HAP-1 (cell line): ENCODE data around the gene MB21D2.
A peak's percentile ranks its signal among the peaks of the same experiment; 100 is the strongest.
"Not testable (repeated sequence)": the region's sequence is repeated elsewhere in the genome, so short reads cannot be mapped to it uniquely, and the experiment has no call there.

Experiments used
- DNase-seq, 2 experiments: peaks; one replicate each; pipeline ENCODE4 v3.0.0-alpha.2; 2016 to 2020; ENCODE audit warnings: low spot score in 2 of 2
- H3K27me3 ChIP-seq: fragments of 250-450 bp; sonication (Bioruptor Pico); 2 replicates; pipeline ENCODE4 v1.5.1; 2020; ENCODE audit warnings: low read depth, mild to moderate bottlenecking, moderate library complexity
- H3K36me3 ChIP-seq: fragments of 250-450 bp; sonication (Bioruptor Pico); replicated peaks from 2 replicates; pipeline ENCODE4 v1.5.1; 2020; ENCODE audit warnings: mild to moderate bottlenecking
- H3K4me1 ChIP-seq: fragments of 250-450 bp; sonication (Bioruptor Pico); 2 replicates; pipeline ENCODE4 v1.5.1; 2020; ENCODE audit warnings: mild to moderate bottlenecking
- H3K4me3 ChIP-seq: fragments of 250-450 bp; sonication (Bioruptor Pico); 2 replicates; pipeline ENCODE4 v1.5.1; 2020; ENCODE audit warnings: mild to moderate bottlenecking, moderate library complexity
- H3K9me3 ChIP-seq: fragments of 250-450 bp; sonication (Bioruptor Pico); 2 replicates; pipeline ENCODE4 v1.5.1; 2020; ENCODE audit warnings: mild to moderate bottlenecking, moderate library complexity
- in situ Hi-C: fragments of 300-500 bp; cut with MboI; formaldehyde crosslinking; loops from 3 replicates; pipeline ENCODE4 v1.14.3; 2020; ENCODE audit warnings: low sequenced_read_pairs, inconsistent platforms, mixed read lengths

MB21D2 gene

DNA sequence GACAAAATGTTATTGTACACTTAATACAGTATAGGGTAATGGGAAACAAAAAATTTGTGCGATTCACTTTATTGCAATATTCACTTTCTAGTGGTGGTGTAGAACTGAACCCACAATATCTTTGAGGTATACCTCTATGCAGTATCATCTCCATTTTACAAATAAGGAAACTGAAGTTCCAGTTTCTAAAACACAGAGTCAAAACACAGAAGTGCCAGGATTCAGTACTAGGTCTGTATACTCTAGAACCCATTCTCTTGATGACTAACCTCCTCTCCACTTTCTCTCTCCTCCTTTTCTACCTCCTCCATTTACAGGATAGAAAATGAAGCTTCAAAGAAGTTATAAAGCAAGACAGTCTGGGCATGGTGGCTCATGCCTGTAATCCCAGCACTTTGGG lies 62.2 kb downstream of the MB21D2 start:
- no peak for DNase-seq
- peaks cover 23% of the 10 kb centered on the region for H3K4me1 ChIP-seq
- H3K27me3 ChIP-seq, result no peaks in the 10 kb centered on the region
- H3K36me3 ChIP-seq, result no peaks in the 10 kb centered on the region; the same call in 1 of the 2 replicates
- no peaks in the 10 kb centered on the region for H3K9me3 ChIP-seq
- H3K4me3 ChIP-seq, result no peak overlapping the region
- in situ Hi-C loops, result no loop called here

DNA sequence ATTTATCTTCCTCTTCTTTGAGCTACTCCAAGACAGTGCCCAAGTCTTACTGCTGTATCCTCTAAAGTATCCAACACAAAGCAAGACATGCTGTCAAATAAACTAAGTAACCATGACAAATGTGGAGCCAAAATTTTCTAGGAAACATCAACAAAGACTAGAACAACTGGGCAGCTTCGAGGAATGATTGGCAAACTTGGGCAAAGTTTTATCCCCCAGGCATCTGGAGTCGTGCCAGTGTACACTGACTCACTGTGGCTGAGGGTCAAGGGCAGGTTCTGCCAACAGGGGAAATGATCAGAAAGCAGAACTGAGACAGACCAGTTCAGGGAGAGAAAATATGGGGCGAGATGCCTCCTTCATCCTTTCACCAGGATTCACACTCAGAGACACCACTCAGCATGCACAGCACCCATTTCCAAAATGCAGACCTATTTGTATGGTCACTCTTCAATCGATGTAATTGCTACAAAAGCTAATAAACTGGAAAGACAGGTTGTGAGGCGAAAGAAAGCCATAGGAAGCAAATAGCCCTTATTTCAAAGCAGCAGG lies 65.8 kb downstream of the MB21D2 start:
- Histone ChIP-seq H3K4me3 (no peak overlapping the region), H3K36me3 (no peaks in the 10 kb centered on the region; the same call in 1 of the 2 replicates), H3K4me1 (peaks cover 30% of the 10 kb centered on the region), H3K27me3 (no peaks in the 10 kb centered on the region), H3K9me3 (no peaks in the 10 kb centered on the region)
- peak in 1 of 2 experiments; percentile 56 for DNase-seq
- in situ Hi-C loops, result no loop called here

DNA sequence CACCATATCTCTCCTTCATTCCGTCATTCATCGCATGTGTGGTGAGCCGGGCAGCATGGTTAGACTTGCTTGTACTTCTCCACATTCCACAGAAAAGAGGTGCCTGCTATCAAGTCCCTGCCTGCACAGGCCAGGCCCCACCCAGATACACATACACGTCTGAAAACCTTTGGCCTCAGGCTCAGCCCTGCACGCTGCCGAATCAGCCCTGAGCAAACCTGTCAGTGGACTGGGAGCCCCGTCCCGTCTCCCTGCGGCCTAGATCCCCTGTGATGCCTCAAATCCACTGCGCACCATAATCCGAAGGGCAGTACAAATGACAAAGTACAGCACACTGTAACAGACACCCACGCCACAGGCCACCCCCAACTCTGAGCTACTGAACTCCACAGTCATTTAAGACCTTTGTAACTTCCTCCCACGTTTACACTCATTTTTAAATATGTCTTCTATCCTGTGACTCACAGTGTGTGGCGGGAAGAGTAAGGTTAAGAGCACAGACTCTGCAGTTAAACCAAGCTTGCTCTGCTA lies 67.1 kb downstream of the MB21D2 start:
- peaks cover 30% of the 10 kb centered on the region for H3K4me1 ChIP-seq
- peak in 1 of 2 experiments; percentile 70 for DNase-seq
- H3K36me3 ChIP-seq, result no peaks in the 10 kb centered on the region; the same call in 1 of the 2 replicates
- in situ Hi-C loops, result no loop called here
- H3K4me3 ChIP-seq, result no peak overlapping the region
- H3K27me3 ChIP-seq, result no peaks in the 10 kb centered on the region
- H3K9me3 ChIP-seq, result no peaks in the 10 kb centered on the region

DNA sequence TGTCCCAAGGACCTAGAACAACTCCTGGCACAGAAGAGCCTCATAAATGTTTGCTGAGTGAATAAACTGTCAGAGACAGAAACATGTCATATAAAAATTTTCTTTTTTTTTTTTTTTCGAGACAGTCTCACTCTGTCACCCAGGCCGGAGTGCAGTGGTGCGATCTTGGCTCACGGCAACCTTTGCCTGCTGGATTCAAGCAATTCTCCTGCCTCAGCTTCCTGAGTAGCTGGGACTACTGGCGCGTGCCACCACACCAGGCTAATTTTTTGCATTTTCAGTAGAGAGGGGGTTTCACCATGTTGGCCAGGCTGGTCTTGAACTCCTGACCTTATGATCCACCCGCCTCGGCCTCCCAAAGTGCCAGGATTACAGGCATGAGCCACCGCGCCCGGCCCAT lies 67.8 kb downstream of the MB21D2 start:
- H3K36me3 ChIP-seq, in situ Hi-C loops, H3K4me3 ChIP-seq, DNase-seq, H3K27me3 ChIP-seq, H3K9me3 ChIP-seq: not testable (repeated sequence)
- peaks cover 30% of the 10 kb centered on the region for H3K4me1 ChIP-seq

DNA sequence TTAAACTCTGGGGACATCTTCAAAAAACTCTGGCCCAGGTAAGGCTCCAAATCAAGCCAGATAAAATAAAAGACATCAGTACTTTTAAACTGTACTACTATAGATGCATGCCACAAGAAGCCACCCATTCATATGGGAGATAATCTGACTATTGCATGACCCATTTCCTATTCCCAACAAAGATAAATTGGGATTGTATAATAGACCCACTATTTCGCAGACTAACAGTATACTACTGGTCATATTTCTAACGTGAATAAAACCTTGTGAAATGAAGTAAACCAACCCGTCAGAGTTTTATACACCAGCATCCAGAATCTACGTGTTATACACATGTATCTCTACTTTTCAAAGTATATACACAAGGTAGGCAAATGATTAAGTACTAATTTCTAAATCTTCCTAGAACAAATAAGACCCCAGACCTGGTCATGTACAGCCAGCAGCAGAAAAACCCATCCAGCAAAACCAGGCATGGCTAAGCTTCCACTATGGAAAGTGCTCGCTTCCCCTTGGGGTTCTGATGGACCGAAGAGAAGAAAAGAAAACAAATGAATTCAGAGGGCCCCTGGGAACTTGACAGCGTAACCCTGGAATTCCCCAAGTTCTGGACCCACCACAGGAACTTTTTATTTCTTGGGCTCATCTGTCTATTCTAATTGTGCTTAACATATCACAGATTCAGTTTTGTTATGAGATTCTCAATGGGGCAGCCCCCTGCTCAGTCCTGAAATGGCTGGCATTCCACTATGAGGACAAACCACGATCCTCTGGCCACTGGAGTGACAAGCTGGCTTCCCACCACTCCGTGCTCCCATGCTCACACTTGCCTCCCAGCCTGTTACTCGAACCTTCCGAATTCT lies 69.1 kb downstream of the MB21D2 start:
- peaks cover 27% of the 10 kb centered on the region for H3K4me1 ChIP-seq
- H3K36me3 ChIP-seq, result no peaks in the 10 kb centered on the region
- no peak overlapping the region for H3K4me3 ChIP-seq
- DNase-seq, result no peak
- no peaks in the 10 kb centered on the region for H3K27me3 ChIP-seq
- H3K9me3 ChIP-seq, result no peaks in the 10 kb centered on the region
- in situ Hi-C loops, result no loop called here

DNA sequence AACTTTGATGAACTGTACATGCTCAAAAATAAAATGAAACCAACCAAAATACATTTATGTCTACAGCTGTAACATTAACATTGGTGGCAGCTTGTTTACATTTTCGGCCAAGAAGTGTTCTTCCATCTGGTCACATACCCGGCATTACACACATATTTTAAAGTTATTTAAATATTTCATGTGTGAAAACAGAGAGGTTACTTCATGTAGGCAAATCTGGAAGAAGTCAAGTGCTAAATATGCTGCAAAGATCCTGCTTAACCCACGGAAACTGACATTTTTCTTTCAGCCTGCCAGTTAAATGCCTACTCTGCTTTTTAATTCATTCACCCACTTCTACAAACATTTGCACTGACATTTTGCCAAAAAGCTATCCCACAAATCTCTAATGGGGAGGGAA lies 69.7 kb downstream of the MB21D2 start:
- H3K36me3 ChIP-seq, result no peaks in the 10 kb centered on the region
- H3K27me3 ChIP-seq, result no peaks in the 10 kb centered on the region
- in situ Hi-C loops, result no loop called here
- no peak for DNase-seq
- no peak overlapping the region for H3K4me3 ChIP-seq
- H3K9me3 ChIP-seq, result no peaks in the 10 kb centered on the region
- H3K4me1 ChIP-seq, result peaks cover 34% of the 10 kb centered on the region

DNA sequence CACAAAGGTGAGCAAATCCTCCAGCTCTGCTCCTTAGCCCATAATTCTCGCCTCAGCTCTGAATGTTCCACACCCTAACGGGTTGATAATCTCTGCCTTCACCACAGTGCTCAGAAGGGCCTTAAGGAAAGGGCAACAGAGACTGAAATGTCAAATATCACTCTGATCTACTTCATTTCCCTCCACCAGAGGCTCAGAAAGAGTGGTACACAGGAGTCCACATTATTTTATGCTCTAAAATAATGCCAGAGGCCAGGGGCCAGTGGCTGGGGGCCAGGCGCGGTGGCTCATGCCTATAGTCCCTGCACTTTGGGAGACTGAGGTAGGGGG lies 72.2 kb downstream of the MB21D2 start:
- in situ Hi-C loops, result no loop called here
- Histone ChIP-seq H3K4me1 (peaks cover 27% of the 10 kb centered on the region), H3K9me3 (no peaks in the 10 kb centered on the region), H3K36me3 (no peaks in the 10 kb centered on the region), H3K27me3 (no peaks in the 10 kb centered on the region), H3K4me3 (no peak overlapping the region)
- no peak for DNase-seq

DNA sequence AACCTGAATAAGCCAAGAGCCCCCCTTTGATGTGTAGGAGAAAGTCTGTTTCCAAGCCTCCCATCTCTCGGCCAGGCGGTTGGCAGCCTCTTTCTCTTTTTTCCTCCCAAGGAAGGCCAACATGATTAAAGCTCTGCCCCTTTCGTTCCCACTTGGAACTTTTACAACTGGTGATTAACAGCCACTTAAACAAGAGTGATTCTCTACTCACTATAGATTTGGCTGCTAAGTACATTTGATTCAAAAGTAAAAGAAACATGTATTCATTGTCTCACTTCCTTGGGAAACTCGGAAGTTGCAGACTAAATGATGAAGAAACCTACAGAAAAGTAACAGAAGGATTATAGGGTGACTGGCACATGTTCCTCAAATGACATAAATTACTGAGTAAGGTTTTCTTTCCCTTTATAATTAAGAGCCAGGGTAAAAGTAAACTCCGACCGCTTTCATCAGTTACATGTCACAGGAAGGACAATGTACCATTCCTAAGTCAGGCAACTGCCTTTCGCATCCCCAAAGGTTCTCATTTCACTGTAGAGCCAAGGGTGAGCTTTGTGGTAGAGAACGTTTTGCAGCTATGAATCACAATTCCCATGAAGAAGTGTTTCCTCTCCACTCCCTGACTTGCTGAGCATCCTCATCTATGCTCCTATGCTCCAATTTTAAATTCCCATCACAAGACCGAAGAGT lies 72.7 kb downstream of the MB21D2 start:
- H3K36me3 ChIP-seq, result no peaks in the 10 kb centered on the region
- H3K4me3 ChIP-seq, result no peak overlapping the region
- no peaks in the 10 kb centered on the region for H3K27me3 ChIP-seq
- no peaks in the 10 kb centered on the region for H3K9me3 ChIP-seq
- in situ Hi-C loops, result no loop called here
- peaks cover 22% of the 10 kb centered on the region for H3K4me1 ChIP-seq
- no peak for DNase-seq

DNA sequence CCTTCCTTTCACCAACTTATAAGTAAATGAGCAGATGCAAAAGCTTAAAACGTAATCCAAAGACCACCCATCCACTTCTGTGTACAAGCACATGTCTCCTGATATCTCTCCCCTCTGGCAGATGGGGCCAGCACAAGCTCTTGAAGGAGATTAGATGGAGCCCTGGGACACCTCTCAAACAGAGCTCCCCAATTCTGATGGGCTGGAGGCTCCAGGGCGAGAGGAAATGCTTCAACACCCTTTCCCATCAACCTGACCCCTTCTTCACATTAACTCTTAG lies 73.2 kb downstream of the MB21D2 start:
- H3K36me3 ChIP-seq, result no peaks in the 10 kb centered on the region
- peaks cover 20% of the 10 kb centered on the region for H3K4me1 ChIP-seq
- no peaks in the 10 kb centered on the region for H3K27me3 ChIP-seq
- H3K4me3 ChIP-seq, result no peak overlapping the region
- no peak for DNase-seq
- H3K9me3 ChIP-seq, result no peaks in the 10 kb centered on the region
- in situ Hi-C loops, result no loop called here

DNA sequence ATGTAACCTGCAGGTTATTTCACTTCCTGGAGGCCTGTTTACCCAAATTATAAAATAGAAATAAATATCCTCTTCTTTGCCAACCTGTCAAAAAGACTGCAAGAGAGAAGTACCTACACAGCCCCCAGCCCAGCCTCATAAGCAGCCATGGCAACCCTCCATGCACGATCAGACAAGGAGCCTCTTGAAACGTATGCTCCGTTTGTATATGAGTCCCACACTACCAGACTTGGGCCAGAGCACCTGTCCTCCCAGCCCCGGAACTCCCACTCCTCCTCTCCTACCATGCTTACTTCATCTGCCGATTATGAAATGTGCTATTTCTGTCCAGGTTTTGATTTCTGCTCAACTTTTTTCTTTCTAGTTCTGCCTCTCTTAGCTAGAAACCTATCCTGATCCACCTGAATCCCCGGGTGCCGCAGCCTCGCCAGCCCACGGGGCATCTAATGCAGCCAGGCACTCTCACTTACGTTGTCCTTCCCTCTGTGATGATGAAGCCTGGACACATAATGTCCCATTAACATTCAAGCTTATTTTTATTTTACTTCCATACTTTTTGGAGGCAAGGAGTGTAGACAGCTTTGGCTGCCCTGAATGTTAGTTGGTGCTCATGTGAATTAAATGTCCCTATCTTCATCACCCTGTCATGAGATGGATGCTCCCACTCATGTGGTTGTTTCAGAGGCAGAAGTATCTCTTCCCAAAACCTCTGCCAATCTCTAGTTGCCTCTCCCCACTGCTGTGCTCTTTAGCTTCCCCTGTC lies 73.8 kb downstream of the MB21D2 start:
- Histone ChIP-seq H3K4me1 (peaks cover 20% of the 10 kb centered on the region), H3K9me3 (no peaks in the 10 kb centered on the region), H3K36me3 (no peaks in the 10 kb centered on the region), H3K4me3 (no peak overlapping the region), H3K27me3 (no peaks in the 10 kb centered on the region)
- in situ Hi-C loops, result no loop called here
- no peak for DNase-seq

DNA sequence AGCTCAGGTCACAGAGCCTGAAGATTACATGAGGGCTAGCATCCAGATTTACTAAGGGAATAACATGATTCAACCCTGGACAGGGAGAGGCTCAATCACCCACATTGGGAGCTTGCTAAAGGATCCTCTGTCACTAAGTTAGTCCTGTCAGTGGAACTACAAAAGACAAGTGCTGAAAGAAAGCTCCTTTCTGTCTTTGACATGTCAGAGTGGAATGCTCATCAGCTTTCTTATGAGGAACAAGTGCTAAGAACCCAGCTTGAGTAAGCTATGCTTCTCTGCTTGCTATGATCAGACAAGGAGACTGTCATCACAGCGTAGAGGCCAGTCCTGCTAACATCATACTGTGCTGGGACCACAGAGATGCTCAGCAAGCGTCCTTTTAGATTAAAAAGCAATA lies 74.5 kb downstream of the MB21D2 start:
- H3K4me1 ChIP-seq, result peaks cover 20% of the 10 kb centered on the region
- no peak overlapping the region for H3K4me3 ChIP-seq
- in situ Hi-C loops, result no loop called here
- H3K36me3 ChIP-seq, result no peaks in the 10 kb centered on the region
- no peaks in the 10 kb centered on the region for H3K9me3 ChIP-seq
- peak in 1 of 2 experiments; percentile 41 for DNase-seq
- no peaks in the 10 kb centered on the region for H3K27me3 ChIP-seq

DNA sequence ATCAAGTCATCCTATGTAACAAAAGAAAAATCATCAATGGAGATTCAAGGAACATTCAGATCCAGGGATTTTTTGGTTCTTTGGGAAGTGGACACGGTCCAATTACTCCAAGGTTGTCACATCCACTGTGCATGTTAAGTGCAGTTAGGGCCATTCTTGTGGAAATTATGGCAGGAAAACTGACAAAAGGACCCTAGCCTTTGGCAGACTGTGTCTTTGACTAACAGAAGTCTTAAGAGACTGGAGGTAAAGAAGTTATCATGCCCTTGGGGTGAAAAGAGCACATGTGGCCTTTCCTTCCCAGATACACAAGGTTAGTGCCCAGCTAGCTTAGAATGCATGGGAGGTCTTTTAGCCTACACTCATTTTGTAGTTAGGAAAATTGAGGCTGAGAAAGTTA lies 74.9 kb downstream of the MB21D2 start:
- in situ Hi-C loops, result no loop called here
- H3K4me1 ChIP-seq, result peaks cover 20% of the 10 kb centered on the region

DNA sequence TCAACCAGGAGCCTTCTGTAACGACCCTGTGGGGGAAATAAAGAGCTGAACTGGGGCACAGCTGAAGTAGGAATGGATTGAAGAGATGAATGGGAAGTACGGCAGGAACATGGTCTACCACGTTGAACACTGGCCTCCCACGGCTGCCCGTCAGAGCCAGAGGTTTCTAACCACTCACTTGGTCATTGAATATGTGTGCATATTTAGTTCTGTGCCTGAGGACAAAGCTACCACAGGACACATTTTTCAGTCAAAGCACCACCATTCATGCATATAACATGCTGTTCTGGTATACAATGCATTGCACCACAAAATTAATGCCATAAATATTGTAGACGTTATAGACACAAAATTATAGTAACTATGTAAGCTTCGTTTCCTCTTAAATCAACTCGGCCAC lies 75.5 kb downstream of the MB21D2 start:
- H3K36me3 ChIP-seq, result no peaks in the 10 kb centered on the region
- in situ Hi-C loops, result no loop called here
- H3K4me1 ChIP-seq, result peaks cover 20% of the 10 kb centered on the region

More for the DNA sequence above, 74.9 kb downstream of the MB21D2 start:
- DNase-seq, result peak; percentile 56 to 76
- H3K4me3 ChIP-seq, result no peak overlapping the region
- no peaks in the 10 kb centered on the region for H3K27me3 ChIP-seq
- H3K36me3 ChIP-seq, result no peaks in the 10 kb centered on the region
- H3K9me3 ChIP-seq, result no peaks in the 10 kb centered on the region

More for the DNA sequence above, 75.5 kb downstream of the MB21D2 start:
- H3K27me3 ChIP-seq, result no peaks in the 10 kb centered on the region
- DNase-seq, result no peak
- no peaks in the 10 kb centered on the region for H3K9me3 ChIP-seq
- no peak overlapping the region for H3K4me3 ChIP-seq
